ENCODE results near the gene DUOX1. TPM values are rescaled to one million over a fixed set of nuclear protein-coding genes. Genes with fewer than 3 reads are reported as not detected.

DUOX1 gene
- total and polyA plus RNA-seq, 2 donors (not counting 1 experiment from before 2014, with no cell fraction given), result 0.27 TPM; not detected in 1

DNA sequence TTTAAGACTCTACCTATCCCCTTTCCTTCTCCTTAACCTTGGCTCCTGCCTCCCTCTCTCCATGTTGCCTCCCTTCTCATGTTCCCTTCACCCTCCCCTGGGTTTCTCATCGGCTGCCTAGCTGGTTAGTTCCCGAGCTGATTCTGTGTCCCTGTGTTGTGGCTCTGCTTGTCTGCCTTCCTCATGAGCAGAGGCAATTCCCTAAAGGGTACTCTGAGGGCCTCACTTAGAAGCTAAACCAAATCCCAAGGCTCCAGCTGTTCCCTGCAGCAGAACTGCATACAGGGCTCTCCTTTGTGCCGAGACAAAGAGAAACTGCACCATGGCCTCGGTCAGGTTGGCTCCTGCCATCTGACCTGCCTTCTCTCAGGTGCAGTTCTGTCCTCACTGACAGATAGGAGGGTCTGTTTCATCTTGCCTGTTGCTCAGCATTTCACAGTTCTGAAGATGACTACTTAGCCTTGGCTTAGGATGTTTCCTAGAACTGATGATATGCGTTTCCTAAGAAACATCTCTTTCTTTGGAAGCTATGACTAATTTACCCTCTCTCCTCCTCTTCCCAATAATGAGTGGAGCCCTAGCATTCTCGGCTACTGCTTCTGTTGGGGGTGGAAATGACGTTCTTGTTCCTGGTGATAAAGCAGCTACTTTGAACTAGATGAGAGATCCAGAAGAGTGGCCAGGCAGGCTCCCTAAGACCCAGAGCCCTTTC lies 27.1 kb downstream of the DUOX1 start:
- H3K79me2 ChIP-seq (ENCODE audit: control insufficient read depth, insufficient read depth, low read length), result peaks cover 11% of the 10 kb centered on the region
- no peaks in the 10 kb centered on the region for H3K27me3 ChIP-seq (replicated peaks in 1 of 4; ENCODE audit: control extremely low read depth in 1 of 4, control insufficient read depth in 3 of 4, insufficient read depth in 4 of 4, low read length in 3 of 4)
- no peak overlapping the region for H3K27ac ChIP-seq (ENCODE audit: low read length in 2 of 2)
- no peak overlapping the region for H3K4me3 ChIP-seq (ENCODE audit: control extremely low read depth in 1 of 5, extremely low read depth in 1 of 5, insufficient read depth in 1 of 5, low read depth in 2 of 5, low read length in 4 of 5)
- DNase-seq, result no peak
- Mint-ChIP-seq H3K4me3 (no peak overlapping the region), H3K27ac (no peak overlapping the region), H3K9me3 (ENCODE audit: insufficient read depth) (no peaks in the 10 kb centered on the region), H3K4me1 (no peaks in the 10 kb centered on the region), H3K27me3 (no peaks in the 10 kb centered on the region)
- H3K4me1 ChIP-seq (ENCODE audit: control insufficient read depth in 2 of 2, insufficient read depth in 2 of 2, low read length in 2 of 2), result no peaks in the 10 kb centered on the region
- ATAC-seq (ENCODE audit: low read depth), result no peak
- H2AFZ ChIP-seq (ENCODE audit: insufficient read depth, low read depth, low read length, poor library complexity, severe bottlenecking), result no peak overlapping the region
- no peaks in the 10 kb centered on the region for H3K9me3 ChIP-seq (ENCODE audit: control extremely low read depth in 1 of 3, control insufficient read depth in 2 of 3, insufficient read depth in 1 of 3, low read length in 2 of 3)
- intact Hi-C loops (cut with micrococcal nuclease), result no loop called here
- 86% methylated on average over 6 of the region's 7 CpGs for WGBS (ENCODE audit: insufficient coverage)
- no peaks in the 10 kb centered on the region for H3K36me3 ChIP-seq (replicated peaks in 1 of 2; ENCODE audit: control extremely low read depth in 1 of 2, control insufficient read depth in 1 of 2, extremely low read depth in 1 of 2, insufficient read depth in 2 of 2, low read length in 1 of 2)
- TF ChIP-seq, protein P1, sequence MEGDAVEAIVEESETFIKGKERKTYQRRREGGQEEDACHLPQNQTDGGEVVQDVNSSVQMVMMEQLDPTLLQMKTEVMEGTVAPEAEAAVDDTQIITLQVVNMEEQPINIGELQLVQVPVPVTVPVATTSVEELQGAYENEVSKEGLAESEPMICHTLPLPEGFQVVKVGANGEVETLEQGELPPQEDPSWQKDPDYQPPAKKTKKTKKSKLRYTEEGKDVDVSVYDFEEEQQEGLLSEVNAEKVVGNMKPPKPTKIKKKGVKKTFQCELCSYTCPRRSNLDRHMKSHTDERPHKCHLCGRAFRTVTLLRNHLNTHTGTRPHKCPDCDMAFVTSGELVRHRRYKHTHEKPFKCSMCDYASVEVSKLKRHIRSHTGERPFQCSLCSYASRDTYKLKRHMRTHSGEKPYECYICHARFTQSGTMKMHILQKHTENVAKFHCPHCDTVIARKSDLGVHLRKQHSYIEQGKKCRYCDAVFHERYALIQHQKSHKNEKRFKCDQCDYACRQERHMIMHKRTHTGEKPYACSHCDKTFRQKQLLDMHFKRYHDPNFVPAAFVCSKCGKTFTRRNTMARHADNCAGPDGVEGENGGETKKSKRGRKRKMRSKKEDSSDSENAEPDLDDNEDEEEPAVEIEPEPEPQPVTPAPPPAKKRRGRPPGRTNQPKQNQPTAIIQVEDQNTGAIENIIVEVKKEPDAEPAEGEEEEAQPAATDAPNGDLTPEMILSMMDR (IDR thresholded peaks at IDR 0.05), result no peak
- TF ChIP-seq EZH2 (IDR thresholded peaks at IDR 0.05; ENCODE audit: borderline replicate concordance, insufficient read depth, low read depth, low read length, poor library complexity, severe bottlenecking), result no peak
- H4K20me1 ChIP-seq (ENCODE audit: control insufficient read depth, insufficient read depth, low read length, poor library complexity, severe bottlenecking), result peaks cover 3% of the 10 kb centered on the region
- CTCF ChIA-PET, result interaction anchor here (0.8 to 1.3 kb wide), 3 partner anchors 11 to 111 kb away, joined by 3 to 4 read pairs (median 3); no protein-coding TSS in a partner anchor
- no peak overlapping the region for H3K4me2 ChIP-seq (replicated peaks; ENCODE audit: low read depth, low read length, poor library complexity, severe bottlenecking)
- POLR2A ChIA-PET, result no interaction called here
- H3K9ac ChIP-seq (ENCODE audit: low read length), result no peak overlapping the region

DNA sequence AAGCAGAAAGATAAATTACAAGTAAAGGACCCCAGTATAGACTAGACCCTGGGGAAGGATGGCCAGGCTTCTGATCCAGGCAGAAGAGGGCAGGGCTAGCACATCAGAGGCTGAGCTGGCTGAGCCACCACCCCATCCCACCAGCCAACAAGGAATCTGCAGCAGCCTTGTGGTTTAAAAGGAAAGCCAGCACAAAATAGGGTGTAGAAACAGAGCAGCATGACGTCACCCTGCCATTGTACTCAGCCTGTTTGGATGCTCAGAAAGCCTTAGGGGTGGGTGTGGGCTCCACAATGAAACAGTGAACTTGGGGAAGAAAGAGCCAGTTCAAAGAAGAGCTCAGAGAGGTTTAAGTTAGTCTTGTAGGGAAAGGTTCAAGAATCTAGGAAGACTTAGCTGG lies 28.2 kb downstream of the DUOX1 start:
- Histone ChIP-seq H2AFZ (ENCODE audit: insufficient read depth, low read depth, low read length, poor library complexity, severe bottlenecking) (no peak overlapping the region), H3K4me3 (ENCODE audit: control extremely low read depth in 1 of 5, extremely low read depth in 1 of 5, insufficient read depth in 1 of 5, low read depth in 2 of 5, low read length in 4 of 5) (no peak overlapping the region), H3K79me2 (ENCODE audit: control insufficient read depth, insufficient read depth, low read length) (peaks cover 22% of the 10 kb centered on the region), H3K27ac (ENCODE audit: low read length in 2 of 2) (no peak overlapping the region), H3K4me2 (replicated peaks; ENCODE audit: low read depth, low read length, poor library complexity, severe bottlenecking) (no peak overlapping the region), H4K20me1 (ENCODE audit: control insufficient read depth, insufficient read depth, low read length, poor library complexity, severe bottlenecking) (peaks cover 14% of the 10 kb centered on the region), H3K9me3 (ENCODE audit: control extremely low read depth in 1 of 3, control insufficient read depth in 2 of 3, insufficient read depth in 1 of 3, low read length in 2 of 3) (no peaks in the 10 kb centered on the region), H3K27me3 (replicated peaks in 1 of 4; ENCODE audit: control extremely low read depth in 1 of 4, control insufficient read depth in 3 of 4, insufficient read depth in 4 of 4, low read length in 3 of 4) (no peaks in the 10 kb centered on the region), H3K4me1 (ENCODE audit: control insufficient read depth in 2 of 2, insufficient read depth in 2 of 2, low read length in 2 of 2) (peaks cover 0 to 5% of the 10 kb centered on the region in 2 donors), H3K36me3 (replicated peaks in 1 of 2; ENCODE audit: control extremely low read depth in 1 of 2, control insufficient read depth in 1 of 2, extremely low read depth in 1 of 2, insufficient read depth in 2 of 2, low read length in 1 of 2) (no peaks in the 10 kb centered on the region), H3K9ac (ENCODE audit: low read length) (no peak overlapping the region)
- ChIA-PET CTCF (interaction anchor here (0.8 to 1.1 kb wide), 3 partner anchors 40 to 456 kb away, joined by 3 to 4 read pairs (median 3); no protein-coding TSS in a partner anchor), POLR2A (no interaction called here)
- WGBS (ENCODE audit: insufficient coverage), result 90% methylated on average over 1 of the region's 1 CpG
- H3K27ac Mint-ChIP-seq, result no peak overlapping the region
- intact Hi-C loops (cut with micrococcal nuclease), result no loop called here
- no peak for TF ChIP-seq EZH2 (IDR thresholded peaks at IDR 0.05; ENCODE audit: borderline replicate concordance, insufficient read depth, low read depth, low read length, poor library complexity, severe bottlenecking)
- TF ChIP-seq, protein P1 (IDR thresholded peaks at IDR 0.05), result no peak
- no peaks in the 10 kb centered on the region for H3K27me3 Mint-ChIP-seq
- H3K9me3 Mint-ChIP-seq (ENCODE audit: insufficient read depth), result no peaks in the 10 kb centered on the region
- ATAC-seq (ENCODE audit: low read depth) (no peak), DNase-seq (no peak)
- peaks cover 1% of the 10 kb centered on the region for H3K4me1 Mint-ChIP-seq
- H3K4me3 Mint-ChIP-seq, result no peak overlapping the region
